HCT116 (cell line): ENCODE data around the gene DNAJC1. TPM values are rescaled to one million over a fixed set of nuclear protein-coding genes. Genes with fewer than 3 reads are reported as not detected.

Experiments used
- ATAC-seq: fragments of 200-7000 bp; cut with Tn5 transposase; 2 replicates; pipeline ENCODE4 v1.9.1; 2020; ENCODE audit warnings: mild to moderate bottlenecking, moderate library complexity
- BruUV-seq: library from RNA; stranded (reverse); fragments of 400-500 nt; replicated peaks from 2 replicates; lab custom pipeline; 2021; lab: Mats Ljungman, UMichigan
- CTCF ChIA-PET: fragments of 300-600 bp; sonication (Branson Sonifier 250); formaldehyde crosslinking; loops from one replicate; lab custom pipeline; 2021; ENCODE audit warnings: antibody characterized with exemption; lab: Charles Lee
- POLR2A ChIA-PET: fragments of 300-600, 350-600 bp; sonication (Branson Sonifier 250); formaldehyde crosslinking; loops from one replicate; lab custom pipeline; 2021; ENCODE audit warnings: antibody characterized with exemption; lab: Charles Lee
- RAD21 ChIA-PET, 2 experiments: fragments of 300-600 bp; sonication (Branson Sonifier 250); formaldehyde crosslinking; loops; one replicate each; lab custom pipeline; 2023; ENCODE audit warnings: low total read pairs in 2 of 2; ENCODE audit not compliant: uncharacterized antibody in 2 of 2, unreplicated experiment in 2 of 2, low non-redundant PET in 1 of 2; lab: Charles Lee
- DNase-seq: peaks from one replicate; pipeline ENCODE4 v3.0.0-alpha.2; 2010; ENCODE audit warnings: low read depth, low spot score
- H2AFZ ChIP-seq: fragments of 200-600 bp; shearing (Covaris generic), sonication (generic); 2 replicates; pipeline ENCODE4 v1.6.1; 2017; ENCODE audit warnings: low read depth, mixed run types, mixed read lengths, antibody characterized with exemption, low read length; ENCODE audit not compliant: poor library complexity, severe bottlenecking
- H3K27ac ChIP-seq: 2 replicates; pipeline ENCODE4 v1.5.1; 2012; ENCODE audit warnings: low read depth, low read length
- H3K27me3 ChIP-seq: fragments of 200-600 bp; sonication (generic); 2 replicates; pipeline ENCODE4 v1.6.1; 2016; ENCODE audit warnings: mixed run types, low read length, mixed read lengths; ENCODE audit not compliant: insufficient read depth
- H3K36me3 ChIP-seq, 2 experiments: fragments of 200-500 bp in 1 of 2; fragments of 200-600 bp in 1 of 2; sonication (Bioruptor generic) in 1 of 2; sonication (generic) in 1 of 2; 2 replicates each; pipeline versions ENCODE4 v1.5.1 to v1.6.1; 2014 to 2016; ENCODE audit warnings: low read length in 2 of 2, inconsistent platforms in 1 of 2, mixed read lengths in 1 of 2, mixed run types in 1 of 2; ENCODE audit not compliant: insufficient read depth in 2 of 2, control insufficient read depth in 1 of 2
- H3K4me1 ChIP-seq, 2 experiments: fragments of 200-600 bp in 1 of 2; sonication (generic) in 1 of 2; 2 replicates each; pipeline versions ENCODE4 v1.5.1 to v1.6.1; 2012 to 2017; ENCODE audit warnings: low read length in 2 of 2, inconsistent platforms in 1 of 2, mild to moderate bottlenecking in 1 of 2, mixed read lengths in 1 of 2, mixed run types in 1 of 2, moderate library complexity in 1 of 2; ENCODE audit not compliant: insufficient read depth in 2 of 2, control insufficient read depth in 1 of 2
- H3K4me2 ChIP-seq: fragments of 200-600 bp; sonication (generic); 2 replicates; pipeline ENCODE4 v1.6.1; 2017; ENCODE audit warnings: mixed run types, low read length, mixed read lengths
- H3K4me3 ChIP-seq, 2 experiments: fragments of 200-600 bp in 1 of 2; sonication (generic) in 1 of 2; replicated peaks in 1 of 2; 2 replicates each; pipeline ENCODE4 v1.5.1; 2011 to 2016; ENCODE audit warnings: low read length in 2 of 2, control low read depth in 1 of 2, low read depth in 1 of 2, mild to moderate bottlenecking in 1 of 2, mixed read lengths in 1 of 2, mixed run types in 1 of 2
- H3K79me2 ChIP-seq: fragments of 200-600 bp; sonication (generic); 2 replicates; pipeline ENCODE4 v1.6.1; 2017; ENCODE audit warnings: mild to moderate bottlenecking, mixed run types, low read length, moderate library complexity, mixed read lengths; ENCODE audit not compliant: insufficient read depth
- H3K9ac ChIP-seq: fragments of 200-600 bp; sonication (generic); 2 replicates; pipeline ENCODE4 v1.6.1; 2016; ENCODE audit warnings: low read length, mixed read lengths
- H3K9me2 ChIP-seq: fragments of 200-600 bp; sonication (generic), shearing (Covaris generic); 2 replicates; pipeline ENCODE4 v1.6.1; 2017; ENCODE audit warnings: mixed run types, mild to moderate bottlenecking, moderate library complexity; ENCODE audit not compliant: insufficient read depth
- H3K9me3 ChIP-seq, 2 experiments: fragments of 200-500 bp in 1 of 2; fragments of 200-600 bp in 1 of 2; sonication (Bioruptor generic) in 1 of 2; sonication (generic) in 1 of 2; 2 replicates each; pipeline ENCODE4 v1.6.1; 2014 to 2017; ENCODE audit warnings: low read length in 2 of 2, mixed read lengths in 2 of 2, inconsistent platforms in 1 of 2, low read depth in 1 of 2, mild to moderate bottlenecking in 1 of 2, mixed run types in 1 of 2, moderate library complexity in 1 of 2; ENCODE audit not compliant: control insufficient read depth in 1 of 2, insufficient read depth in 1 of 2
- H4K20me1 ChIP-seq: fragments of 200-600 bp; sonication (generic), shearing (Covaris generic); 2 replicates; pipeline ENCODE4 v1.6.1; 2017; ENCODE audit warnings: mixed run types, mild to moderate bottlenecking, moderate library complexity; ENCODE audit not compliant: insufficient read depth
- CBX3 ChIP-seq: IDR thresholded peaks from 2 replicates; pipeline ENCODE4 v1.6.1; 2012; ENCODE audit warnings: low read depth
- EZH2phosphoT487 ChIP-seq: fragments of 200-600 bp; IDR thresholded peaks from 2 replicates; pipeline ENCODE4 v1.6.1; 2018; ENCODE audit warnings: antibody characterized with exemption, borderline replicate concordance
- FOSL1 ChIP-seq: IDR thresholded peaks from 2 replicates; pipeline ENCODE4 v1.6.1; 2012; ENCODE audit warnings: low read depth
- JUND ChIP-seq: IDR thresholded peaks from 2 replicates; pipeline ENCODE4 v1.6.1; 2012
- POLR2A ChIP-seq: IDR thresholded peaks from 2 replicates; pipeline ENCODE4 v1.7.0; 2011; ENCODE audit warnings: borderline replicate concordance; ENCODE audit not compliant: insufficient read depth, insufficient read length; ENCODE audit errors: extremely low read depth
- POLR2AphosphoS5 ChIP-seq: IDR thresholded peaks from 2 replicates; pipeline ENCODE4 v1.6.1; 2011; ENCODE audit warnings: mild to moderate bottlenecking, low read depth, low read length, moderate library complexity
- SIN3A ChIP-seq: IDR thresholded peaks from 2 replicates; pipeline ENCODE4 v1.6.1; 2012; ENCODE audit warnings: low read depth
- SP1 ChIP-seq: IDR thresholded peaks from 2 replicates; pipeline ENCODE4 v1.6.1; 2012; ENCODE audit warnings: low read depth
- intact Hi-C: fragments of 100-400 bp; cut with micrococcal nuclease; formaldehyde crosslinking; loops from 2 replicates; pipeline ENCODE4 v1.10.0; 2022
- total RNA-seq: library from RNA; stranded (reverse); gene quantifications from one replicate; pipeline ENCODE4 v1.2.1, GENCODE V29; 2021; ENCODE audit not compliant: unreplicated experiment
- TF ChIP-seq, protein P1 (sequence below): IDR thresholded peaks from 2 replicates; pipeline ENCODE4 v1.6.1; 2012
- TF ChIP-seq, protein P2 (sequence below): IDR thresholded peaks from 2 replicates; pipeline ENCODE4 v1.6.1; 2012
- TF ChIP-seq, protein P3 (sequence below): IDR thresholded peaks from 2 replicates; pipeline ENCODE4 v1.6.1; 2011; ENCODE audit warnings: mild to moderate bottlenecking, low read length, moderate library complexity; ENCODE audit not compliant: insufficient replicate concordance; ENCODE audit errors: extremely low read depth
- TF ChIP-seq, protein P4 (sequence below), 3 experiments: fragments of 200-600 bp in 1 of 3; sonication (generic) in 1 of 3; IDR thresholded peaks in 2 of 3; conservative IDR thresholded peaks in 1 of 3; 2 replicates each; pipeline ENCODE4 v1.5.1; 2012 to 2017; ENCODE audit warnings: low read depth in 2 of 3, low read length in 2 of 3, antibody characterized with exemption in 1 of 3, borderline replicate concordance in 1 of 3, control low read depth in 1 of 3, mild to moderate bottlenecking in 1 of 3, mixed read lengths in 1 of 3, mixed run types in 1 of 3, moderate library complexity in 1 of 3; ENCODE audit not compliant: insufficient read depth in 1 of 3

The DNAJC1 gene
- total RNA-seq, 1 experiment from 2014 or later: 17.9 TPM

DNA sequence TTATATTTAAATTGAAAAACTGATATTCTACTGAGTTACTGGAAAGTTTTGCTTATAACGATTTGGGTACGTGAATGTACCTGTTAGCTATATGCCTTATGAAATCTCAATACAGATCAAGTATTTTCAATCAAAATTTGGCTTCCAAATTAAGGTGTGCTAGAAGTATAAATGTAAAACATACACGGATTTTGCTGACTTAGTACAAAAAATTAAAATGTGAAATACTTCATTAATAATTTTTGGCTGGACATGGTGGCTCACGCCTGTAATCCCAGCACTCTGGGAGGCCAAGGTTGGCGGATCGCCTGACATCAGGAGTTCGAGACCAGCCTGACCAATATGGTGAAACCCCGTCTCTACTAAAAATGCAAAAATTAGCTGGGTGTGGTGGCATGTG, 11.7 kb downstream of the DNAJC1 start:
- no peak overlapping the region for H3K4me3 ChIP-seq
- TF ChIP-seq EZH2phosphoT487 (no peak), FOSL1 (no peak), SP1 (no peak), POLR2A (no peak), CBX3 (no peak), SIN3A (no peak), JUND (no peak), POLR2AphosphoS5 (no peak)
- TF ChIP-seq, protein P1, sequence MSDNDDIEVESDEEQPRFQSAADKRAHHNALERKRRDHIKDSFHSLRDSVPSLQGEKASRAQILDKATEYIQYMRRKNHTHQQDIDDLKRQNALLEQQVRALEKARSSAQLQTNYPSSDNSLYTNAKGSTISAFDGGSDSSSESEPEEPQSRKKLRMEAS: no peak
- TF ChIP-seq, protein P2, sequence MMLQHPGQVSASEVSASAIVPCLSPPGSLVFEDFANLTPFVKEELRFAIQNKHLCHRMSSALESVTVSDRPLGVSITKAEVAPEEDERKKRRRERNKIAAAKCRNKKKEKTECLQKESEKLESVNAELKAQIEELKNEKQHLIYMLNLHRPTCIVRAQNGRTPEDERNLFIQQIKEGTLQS: no peak
- TF ChIP-seq, protein P3, sequence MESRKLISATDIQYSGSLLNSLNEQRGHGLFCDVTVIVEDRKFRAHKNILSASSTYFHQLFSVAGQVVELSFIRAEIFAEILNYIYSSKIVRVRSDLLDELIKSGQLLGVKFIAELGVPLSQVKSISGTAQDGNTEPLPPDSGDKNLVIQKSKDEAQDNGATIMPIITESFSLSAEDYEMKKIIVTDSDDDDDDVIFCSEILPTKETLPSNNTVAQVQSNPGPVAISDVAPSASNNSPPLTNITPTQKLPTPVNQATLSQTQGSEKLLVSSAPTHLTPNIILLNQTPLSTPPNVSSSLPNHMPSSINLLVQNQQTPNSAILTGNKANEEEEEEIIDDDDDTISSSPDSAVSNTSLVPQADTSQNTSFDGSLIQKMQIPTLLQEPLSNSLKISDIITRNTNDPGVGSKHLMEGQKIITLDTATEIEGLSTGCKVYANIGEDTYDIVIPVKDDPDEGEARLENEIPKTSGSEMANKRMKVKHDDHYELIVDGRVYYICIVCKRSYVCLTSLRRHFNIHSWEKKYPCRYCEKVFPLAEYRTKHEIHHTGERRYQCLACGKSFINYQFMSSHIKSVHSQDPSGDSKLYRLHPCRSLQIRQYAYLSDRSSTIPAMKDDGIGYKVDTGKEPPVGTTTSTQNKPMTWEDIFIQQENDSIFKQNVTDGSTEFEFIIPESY: no peak
- TF ChIP-seq, protein P4, sequence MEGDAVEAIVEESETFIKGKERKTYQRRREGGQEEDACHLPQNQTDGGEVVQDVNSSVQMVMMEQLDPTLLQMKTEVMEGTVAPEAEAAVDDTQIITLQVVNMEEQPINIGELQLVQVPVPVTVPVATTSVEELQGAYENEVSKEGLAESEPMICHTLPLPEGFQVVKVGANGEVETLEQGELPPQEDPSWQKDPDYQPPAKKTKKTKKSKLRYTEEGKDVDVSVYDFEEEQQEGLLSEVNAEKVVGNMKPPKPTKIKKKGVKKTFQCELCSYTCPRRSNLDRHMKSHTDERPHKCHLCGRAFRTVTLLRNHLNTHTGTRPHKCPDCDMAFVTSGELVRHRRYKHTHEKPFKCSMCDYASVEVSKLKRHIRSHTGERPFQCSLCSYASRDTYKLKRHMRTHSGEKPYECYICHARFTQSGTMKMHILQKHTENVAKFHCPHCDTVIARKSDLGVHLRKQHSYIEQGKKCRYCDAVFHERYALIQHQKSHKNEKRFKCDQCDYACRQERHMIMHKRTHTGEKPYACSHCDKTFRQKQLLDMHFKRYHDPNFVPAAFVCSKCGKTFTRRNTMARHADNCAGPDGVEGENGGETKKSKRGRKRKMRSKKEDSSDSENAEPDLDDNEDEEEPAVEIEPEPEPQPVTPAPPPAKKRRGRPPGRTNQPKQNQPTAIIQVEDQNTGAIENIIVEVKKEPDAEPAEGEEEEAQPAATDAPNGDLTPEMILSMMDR (IDR thresholded peaks at IDR 0.05 in 2 of 3, conservative IDR thresholded peaks at IDR 0.05 in 1 of 3; ENCODE audit: borderline replicate concordance in 1 of 3, insufficient read depth in 1 of 3, low read depth in 2 of 3, low read length in 2 of 3): no peak
- BruUV-seq: no TSS peak
- no peaks in the 10 kb centered on the region for H3K36me3 ChIP-seq
- peaks cover 75% of the 10 kb centered on the region for H3K79me2 ChIP-seq
- no peaks in the 10 kb centered on the region for H3K9me2 ChIP-seq
- no peak overlapping the region for H3K4me2 ChIP-seq
- ChIA-PET RAD21 (no interaction called here), POLR2A (no interaction called here), CTCF (interaction anchor here (0.6 to 1.1 kb wide), 3 partner anchors 494 to 997 kb away, joined by 3 to 5 read pairs (median 3); no protein-coding TSS in a partner anchor)
- no peaks in the 10 kb centered on the region for H3K9me3 ChIP-seq
- no peaks in the 10 kb centered on the region for H4K20me1 ChIP-seq
- H3K4me1 ChIP-seq: no peaks in the 10 kb centered on the region
- DNase-seq (no peak), ATAC-seq (no peak)
- H3K27ac ChIP-seq: no peak overlapping the region
- intact Hi-C loops: loop anchor here (2.0 to 10.0 kb wide), 5 partner anchors 494 to 1301 kb away; no protein-coding TSS in a partner anchor
- no peak overlapping the region for H2AFZ ChIP-seq
- H3K9ac ChIP-seq: no peak overlapping the region
- H3K27me3 ChIP-seq: no peaks in the 10 kb centered on the region
